ENCODE measurements around the gene XYLT2.

- TF ChIP-seq POLR2A (IDR thresholded peaks at IDR 0.05): no peak
- no peak for TF ChIP-seq EP300 (IDR thresholded peaks at IDR 0.05)
- TF ChIP-seq CTCF (IDR thresholded peaks at IDR 0.05): no peak
These were observed 19.2 kb downstream of the XYLT2 start for GRCh38 chr17:50365165-50365564.

All from tibial nerve (tissue), 4 donors.